ENCODE results near the gene SLC12A7. TPM values are rescaled to one million over a fixed set of nuclear protein-coding genes. Genes with fewer than 3 reads are reported as not detected.

Gene SLC12A7
- total and polyA plus RNA-seq, 7 experiments from 2014 or later: 6.4 to 101 (median 61.9) TPM

GRCh38 chr5:1078851-1079250 is 33.0 kb downstream of the SLC12A7 start:
- H3K27ac ChIP-seq (ENCODE audit: low read depth, low read length): no peak overlapping the region
- Mint-ChIP-seq H3K4me3 (no peak overlapping the region), H3K27me3 (no peaks in the 10 kb centered on the region), H3K9me3 (no peaks in the 10 kb centered on the region), H3K27ac (no peak overlapping the region), H3K4me1 (peaks cover 0 to 7% (median 0%) of the 10 kb centered on the region in 7 donors), H3K36me3 (peaks cover 0 to 21% (median 8%) of the 10 kb centered on the region in 5 donors)
- H3K27me3 ChIP-seq (ENCODE audit: control insufficient read depth in 2 of 2, insufficient read depth in 2 of 2, low read length in 2 of 2): no peaks in the 10 kb centered on the region
- H3K36me3 ChIP-seq (ENCODE audit: control insufficient read depth in 2 of 3, insufficient read depth in 3 of 3, low read length in 3 of 3): peaks cover 0 to 89% (median 9%) of the 10 kb centered on the region in 3 experiments
- ChIA-PET CTCF (no interaction called here), POLR2A (no interaction called here)
- DNase-seq (no peak), ATAC-seq (no peak)
- H3K4me1 ChIP-seq (ENCODE audit: control insufficient read depth in 2 of 2, insufficient read depth in 2 of 2, low read length in 2 of 2): no peaks in the 10 kb centered on the region
- no peak overlapping the region for H3K4me3 ChIP-seq (ENCODE audit: low read length)
- no peaks in the 10 kb centered on the region for H3K9me3 ChIP-seq (ENCODE audit: control insufficient read depth in 2 of 3, low read length in 3 of 3)
- intact Hi-C loops (cut with micrococcal nuclease): no loop called here

- no peak overlapping the region for H3K4me3 Mint-ChIP-seq
Observed at GRCh38 chr5:1078206-1078605, 33.7 kb downstream of the SLC12A7 start.

GRCh38 chr5:1077491-1078020 is 34.3 kb downstream of the SLC12A7 start:
- Histone ChIP-seq H3K27me3 (ENCODE audit: control insufficient read depth in 2 of 2, insufficient read depth in 2 of 2, low read length in 2 of 2) (no peaks in the 10 kb centered on the region), H3K4me3 (ENCODE audit: low read length) (no peak overlapping the region), H3K9me3 (ENCODE audit: control insufficient read depth in 2 of 3, low read length in 3 of 3) (no peaks in the 10 kb centered on the region), H3K27ac (ENCODE audit: low read depth, low read length) (no peak overlapping the region), H3K4me1 (ENCODE audit: control insufficient read depth in 2 of 2, insufficient read depth in 2 of 2, low read length in 2 of 2) (no peaks in the 10 kb centered on the region), H3K36me3 (ENCODE audit: control insufficient read depth in 2 of 3, insufficient read depth in 3 of 3, low read length in 3 of 3) (peaks cover 0 to 86% (median 9%) of the 10 kb centered on the region in 3 experiments)
- Mint-ChIP-seq H3K27me3 (no peaks in the 10 kb centered on the region), H3K27ac (no peak overlapping the region), H3K9me3 (no peaks in the 10 kb centered on the region), H3K4me3 (no peak overlapping the region), H3K36me3 (peaks cover 0 to 23% (median 8%) of the 10 kb centered on the region in 5 donors), H3K4me1 (peaks cover 0 to 7% (median 0%) of the 10 kb centered on the region in 7 donors)
- ATAC-seq (no peak), DNase-seq (no peak)
- ChIA-PET CTCF (no interaction called here), POLR2A (no interaction called here)
- intact Hi-C loops (cut with micrococcal nuclease): no loop called here

More at GRCh38 chr5:1078206-1078605, 33.7 kb downstream of the SLC12A7 start:
- Mint-ChIP-seq H3K9me3 (no peaks in the 10 kb centered on the region), H3K27me3 (no peaks in the 10 kb centered on the region), H3K36me3 (peaks cover 0 to 23% (median 8%) of the 10 kb centered on the region in 5 donors), H3K27ac (peak overlapping the region in 1 of 9 donors; percentile 31), H3K4me1 (peaks cover 0 to 7% (median 0%) of the 10 kb centered on the region in 7 donors)
- no peaks in the 10 kb centered on the region for H3K9me3 ChIP-seq (ENCODE audit: control insufficient read depth in 2 of 3, low read length in 3 of 3)
- H3K4me3 ChIP-seq (ENCODE audit: low read length): no peak overlapping the region
- H3K4me1 ChIP-seq (ENCODE audit: control insufficient read depth in 2 of 2, insufficient read depth in 2 of 2, low read length in 2 of 2): no peaks in the 10 kb centered on the region
- ATAC-seq (no peak), DNase-seq (no peak)
- H3K27ac ChIP-seq (ENCODE audit: low read depth, low read length): no peak overlapping the region
- intact Hi-C loops (cut with micrococcal nuclease): no loop called here
- POLR2A ChIA-PET: no interaction called here
- H3K27me3 ChIP-seq (ENCODE audit: control insufficient read depth in 2 of 2, insufficient read depth in 2 of 2, low read length in 2 of 2): no peaks in the 10 kb centered on the region
- CTCF ChIA-PET: no interaction called here
- H3K36me3 ChIP-seq (ENCODE audit: control insufficient read depth in 2 of 3, insufficient read depth in 3 of 3, low read length in 3 of 3): peaks cover 0 to 89% (median 9%) of the 10 kb centered on the region in 3 experiments

GRCh38 chr5:1077026-1077425 is 34.8 kb downstream of the SLC12A7 start:
- DNase-seq (no peak), ATAC-seq (no peak)
- ChIA-PET POLR2A (no interaction called here), CTCF (no interaction called here)
- Mint-ChIP-seq H3K4me1 (peaks cover 0 to 7% (median 0%) of the 10 kb centered on the region in 7 donors), H3K27ac (no peak overlapping the region), H3K9me3 (no peaks in the 10 kb centered on the region), H3K4me3 (no peak overlapping the region), H3K27me3 (no peaks in the 10 kb centered on the region), H3K36me3 (peaks cover 0 to 23% (median 8%) of the 10 kb centered on the region in 5 donors)
- Histone ChIP-seq H3K27me3 (ENCODE audit: control insufficient read depth in 2 of 2, insufficient read depth in 2 of 2, low read length in 2 of 2) (no peaks in the 10 kb centered on the region), H3K36me3 (ENCODE audit: control insufficient read depth in 2 of 3, insufficient read depth in 3 of 3, low read length in 3 of 3) (peaks cover 0 to 86% (median 9%) of the 10 kb centered on the region in 3 experiments), H3K27ac (ENCODE audit: low read depth, low read length) (no peak overlapping the region), H3K9me3 (ENCODE audit: control insufficient read depth in 2 of 3, low read length in 3 of 3) (no peaks in the 10 kb centered on the region), H3K4me1 (ENCODE audit: control insufficient read depth in 2 of 2, insufficient read depth in 2 of 2, low read length in 2 of 2) (no peaks in the 10 kb centered on the region), H3K4me3 (ENCODE audit: low read length) (no peak overlapping the region)
- intact Hi-C loops (cut with micrococcal nuclease): no loop called here

GRCh38 chr5:1076406-1076805 is 35.5 kb downstream of the SLC12A7 start:
- Mint-ChIP-seq H3K27ac (no peak overlapping the region), H3K4me3 (no peak overlapping the region), H3K27me3 (no peaks in the 10 kb centered on the region), H3K36me3 (peaks cover 0 to 21% (median 8%) of the 10 kb centered on the region in 5 donors), H3K9me3 (no peaks in the 10 kb centered on the region), H3K4me1 (peaks cover 0 to 7% (median 0%) of the 10 kb centered on the region in 7 donors)
- ATAC-seq (no peak), DNase-seq (no peak)
- no peak overlapping the region for H3K4me3 ChIP-seq (ENCODE audit: low read length)
- peaks cover 0 to 81% (median 9%) of the 10 kb centered on the region in 3 experiments for H3K36me3 ChIP-seq (ENCODE audit: control insufficient read depth in 2 of 3, insufficient read depth in 3 of 3, low read length in 3 of 3)
- CTCF ChIA-PET: no interaction called here
- intact Hi-C loops (cut with micrococcal nuclease): no loop called here
- H3K27me3 ChIP-seq (ENCODE audit: control insufficient read depth in 2 of 2, insufficient read depth in 2 of 2, low read length in 2 of 2): no peaks in the 10 kb centered on the region
- no peak overlapping the region for H3K27ac ChIP-seq (ENCODE audit: low read depth, low read length)
- POLR2A ChIA-PET: no interaction called here
- H3K4me1 ChIP-seq (ENCODE audit: control insufficient read depth in 2 of 2, insufficient read depth in 2 of 2, low read length in 2 of 2): no peaks in the 10 kb centered on the region
- H3K9me3 ChIP-seq (ENCODE audit: control insufficient read depth in 2 of 3, low read length in 3 of 3): no peaks in the 10 kb centered on the region

- Histone ChIP-seq H3K36me3 (ENCODE audit: control insufficient read depth in 2 of 3, insufficient read depth in 3 of 3, low read length in 3 of 3) (peaks cover 0 to 77% (median 9%) of the 10 kb centered on the region in 3 experiments), H3K27ac (ENCODE audit: low read depth, low read length) (no peak overlapping the region), H3K9me3 (ENCODE audit: control insufficient read depth in 2 of 3, low read length in 3 of 3) (no peaks in the 10 kb centered on the region), H3K27me3 (ENCODE audit: control insufficient read depth in 2 of 2, insufficient read depth in 2 of 2, low read length in 2 of 2) (no peaks in the 10 kb centered on the region), H3K4me1 (ENCODE audit: control insufficient read depth in 2 of 2, insufficient read depth in 2 of 2, low read length in 2 of 2) (no peaks in the 10 kb centered on the region), H3K4me3 (ENCODE audit: low read length) (no peak overlapping the region)
- Mint-ChIP-seq H3K27me3 (no peaks in the 10 kb centered on the region), H3K36me3 (peaks cover 0 to 17% (median 3%) of the 10 kb centered on the region in 5 donors), H3K4me1 (peaks cover 0 to 4% (median 0%) of the 10 kb centered on the region in 7 donors), H3K27ac (no peak overlapping the region), H3K4me3 (no peak overlapping the region), H3K9me3 (no peaks in the 10 kb centered on the region)
- POLR2A ChIA-PET: no interaction called here
- CTCF ChIA-PET: no interaction called here
- DNase-seq (no peak), ATAC-seq (peak; percentile 3)
- intact Hi-C loops (cut with micrococcal nuclease): no loop called here
Observed at GRCh38 chr5:1075931-1076330, 35.9 kb downstream of the SLC12A7 start.

- H3K4me3 Mint-ChIP-seq: no peak overlapping the region
- POLR2A ChIA-PET: no interaction called here
Observed at GRCh38 chr5:1075555-1075881, 36.3 kb downstream of the SLC12A7 start.

More at GRCh38 chr5:1075555-1075881, 36.3 kb downstream of the SLC12A7 start:
- intact Hi-C loops (cut with micrococcal nuclease): no loop called here
- ATAC-seq (peak; percentile 13), DNase-seq (no peak)
- CTCF ChIA-PET: no interaction called here
- peaks cover 0 to 2% (median 0%) of the 10 kb centered on the region in 7 donors for H3K4me1 Mint-ChIP-seq
- H3K36me3 Mint-ChIP-seq: peaks cover 0 to 13% (median 0%) of the 10 kb centered on the region in 5 donors
- H3K9me3 Mint-ChIP-seq: no peaks in the 10 kb centered on the region
- H3K4me3 ChIP-seq (ENCODE audit: low read length): no peak overlapping the region
- no peak overlapping the region for H3K27ac ChIP-seq (ENCODE audit: low read depth, low read length)
- peaks cover 0 to 73% (median 9%) of the 10 kb centered on the region in 3 experiments for H3K36me3 ChIP-seq (ENCODE audit: control insufficient read depth in 2 of 3, insufficient read depth in 3 of 3, low read length in 3 of 3)
- no peak overlapping the region for H3K27ac Mint-ChIP-seq
- H3K9me3 ChIP-seq (ENCODE audit: control insufficient read depth in 2 of 3, low read length in 3 of 3): no peaks in the 10 kb centered on the region
- H3K4me1 ChIP-seq (ENCODE audit: control insufficient read depth in 2 of 2, insufficient read depth in 2 of 2, low read length in 2 of 2): no peaks in the 10 kb centered on the region
- no peaks in the 10 kb centered on the region for H3K27me3 Mint-ChIP-seq
- H3K27me3 ChIP-seq (ENCODE audit: control insufficient read depth in 2 of 2, insufficient read depth in 2 of 2, low read length in 2 of 2): no peaks in the 10 kb centered on the region
